Stimulated activated CD8-positive, alpha-beta memory T cell treated with anti-CD3 and anti-CD28 coated beads, Interleukin-4, amount 100 ng/mL, for 24 hours (primary cell): ENCODE results near the gene UBE2Q2.

Experiments used
- DNase-seq: peaks from one replicate; pipeline ENCODE4 v3.0.0-alpha.2; 2020; ENCODE audit warnings: low read depth

Gene UBE2Q2

GRCh38 chr15:75923756-75924155 lies 80.5 kb downstream of the UBE2Q2 start:
- no peak for DNase-seq

GRCh38 chr15:75924576-75924975 lies 81.3 kb downstream of the UBE2Q2 start:
- DNase-seq: no peak

GRCh38 chr15:75925440-75925839 lies 82.2 kb downstream of the UBE2Q2 start:
- no peak for DNase-seq

GRCh38 chr15:75926931-75927330 lies 83.7 kb downstream of the UBE2Q2 start:
- DNase-seq: no peak

GRCh38 chr15:75927601-75928000 lies 84.4 kb downstream of the UBE2Q2 start:
- no peak for DNase-seq

- no peak for DNase-seq
Measured at GRCh38 chr15:75928680-75929608, 85.7 kb downstream of the UBE2Q2 start.

GRCh38 chr15:75929799-75930565 lies 86.7 kb downstream of the UBE2Q2 start:
- DNase-seq: no peak

- DNase-seq: no peak
Measured at GRCh38 chr15:75930866-75931265, 87.6 kb downstream of the UBE2Q2 start.

GRCh38 chr15:75942464-75942863 lies 99.2 kb downstream of the UBE2Q2 start:
- no peak for DNase-seq

GRCh38 chr15:75943246-75943645 lies 100.0 kb downstream of the UBE2Q2 start:
- no peak for DNase-seq

GRCh38 chr15:75943713-75944215 lies 100.5 kb downstream of the UBE2Q2 start:
- DNase-seq: no peak

GRCh38 chr15:75945953-75946352 lies 102.7 kb downstream of the UBE2Q2 start:
- no peak for DNase-seq

GRCh38 chr15:75947092-75947491 lies 103.8 kb downstream of the UBE2Q2 start:
- no peak for DNase-seq

GRCh38 chr15:75948761-75949296 lies 105.6 kb downstream of the UBE2Q2 start:
- no peak for DNase-seq
